Upper lobe of right lung (tissue), 1 donor: ENCODE results near the gene C2orf68. TPM values are rescaled to one million over a fixed set of nuclear protein-coding genes. Genes with fewer than 3 reads are reported as not detected.
A peak's percentile ranks its signal among the peaks of the same experiment; 100 is the strongest.

Source experiments
- ATAC-seq: fragments of 200-7000 bp; cut with Tn5 transposase; one replicate; pipeline ENCODE4 v1.9.1; 2020; ENCODE audit warnings: mild to moderate bottlenecking, moderate library complexity
- DNase-seq: peaks from one replicate; pipeline ENCODE4 v3.0.0-alpha.2; 2020
- H3K27ac ChIP-seq: fragments of 200-600 bp; one replicate; pipeline ENCODE4 v1.8.0; 2022
- H3K27me3 ChIP-seq: fragments of 200-600 bp; one replicate; pipeline ENCODE4 v1.8.0; 2022; ENCODE audit warnings: mild to moderate bottlenecking
- H3K36me3 ChIP-seq: fragments of 200-600 bp; one replicate; pipeline ENCODE4 v1.8.0; 2022
- H3K4me1 ChIP-seq: fragments of 200-600 bp; one replicate; pipeline ENCODE4 v1.8.0; 2022
- H3K4me3 ChIP-seq: fragments of 200-600 bp; one replicate; pipeline ENCODE4 v1.8.0; 2022; ENCODE audit warnings: mild to moderate bottlenecking
- H3K9me3 ChIP-seq: fragments of 200-600 bp; one replicate; pipeline ENCODE4 v1.8.0; 2022
- CTCF ChIP-seq: fragments of 200-600 bp; IDR thresholded peaks from one replicate; pipeline ENCODE4 v1.8.0; 2022; ENCODE audit warnings: antibody characterized with exemption
- intact Hi-C: fragments of 100-400 bp; cut with DNase I; formaldehyde crosslinking; loops from one replicate; pipeline ENCODE4 v1.11.0; 2022
- total RNA-seq: library from RNA; stranded (reverse); fragmentation: NEBNext Ultra II Directional; extraction: Animal tissue kit (Norgen Biotek cat#: 25700); gene quantifications from one replicate; pipeline ENCODE4 v1.2.1, GENCODE V29; 2021
- donor health status: DM: no; HTN: yes; CAD: no; lungs with severe emphysema.

C2orf68 gene
- total RNA-seq, 1 donor from 2014 or later: 37.9 TPM

DNA sequence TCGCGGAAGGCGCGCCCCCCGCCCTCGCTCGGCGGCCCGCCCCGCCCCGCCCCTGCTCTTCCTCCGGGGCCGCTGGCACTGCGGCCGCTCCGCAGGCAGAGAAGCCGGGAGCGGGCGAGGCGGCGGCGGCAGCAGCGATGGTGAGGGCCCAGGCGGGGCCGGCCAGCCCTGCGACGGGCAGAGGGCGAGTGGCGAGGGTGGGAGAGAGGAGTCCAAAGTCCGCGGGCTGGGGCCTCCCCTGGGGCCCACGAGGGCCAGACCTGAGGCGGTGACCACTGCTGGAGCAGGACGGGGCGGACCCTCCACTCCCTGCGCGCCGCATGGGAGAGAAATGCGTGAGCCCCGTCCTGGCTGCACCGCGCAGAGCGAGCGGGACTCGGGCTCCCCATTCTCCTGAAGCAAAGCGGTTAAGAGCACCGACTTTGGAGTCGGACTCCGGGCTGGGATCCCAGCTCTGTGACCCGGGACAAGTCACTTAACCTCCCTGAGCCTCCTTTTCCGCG is 27.5 kb downstream of the C2orf68 start, which contains the start of gene VAMP5:
TSS of gene VAMP5 (plus strand) at position 78 of the 503 bp plus-strand sequence. CDS start at position 138, 60 bp downstream.
- Histone ChIP-seq H3K9me3 (no peaks in the 10 kb centered on the region), H3K4me3 (peak within 1 kb of the TSS; percentile 67), H3K4me1 (peaks cover 81% of the 10 kb centered on the region), H3K27me3 (no peaks in the 10 kb centered on the region), H3K27ac (peak within 1 kb of the TSS; percentile 94), H3K36me3 (peaks cover 27% of the 10 kb centered on the region)
- intact Hi-C loops: no loop called here
- no peak for TF ChIP-seq CTCF
- ATAC-seq (peak; percentile 45), DNase-seq (no peak)

DNA sequence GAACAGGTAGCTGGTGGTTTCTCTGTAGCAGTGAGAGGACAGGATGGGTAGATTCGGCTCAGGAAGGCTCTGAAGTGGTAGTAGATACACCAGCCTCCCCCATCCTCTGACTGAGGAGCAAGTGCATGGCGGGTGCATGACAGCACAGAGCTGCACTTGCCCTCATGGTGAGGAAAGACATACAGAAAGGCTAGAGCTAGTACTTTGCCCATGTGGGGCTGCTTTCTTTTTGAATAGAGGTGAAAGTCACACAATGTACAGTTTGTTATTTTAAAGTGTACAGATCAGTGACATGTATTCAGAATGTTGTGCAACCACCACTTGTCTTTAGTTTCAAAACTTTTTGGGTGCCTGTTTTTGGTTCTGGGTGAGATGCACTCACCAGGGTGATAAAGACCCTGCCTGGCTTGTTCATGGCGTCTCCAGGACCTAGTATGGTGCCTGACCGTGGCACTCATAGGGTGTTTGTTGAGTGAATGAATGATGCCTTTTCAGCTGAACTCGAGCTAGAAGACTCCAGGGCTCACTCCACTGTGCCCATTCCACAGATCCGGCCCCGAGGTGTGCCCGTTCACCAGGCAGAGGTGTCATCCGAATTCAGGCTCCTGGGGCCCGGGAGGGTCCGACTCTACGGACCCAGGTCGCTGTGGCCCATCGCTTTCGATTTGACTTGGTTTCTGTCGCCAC is 28.1 kb downstream of the C2orf68 start:
- Histone ChIP-seq H3K4me3 (peak overlapping the region; percentile 67), H3K27ac (peak overlapping the region; percentile 94), H3K4me1 (peaks cover 81% of the 10 kb centered on the region), H3K36me3 (peaks cover 27% of the 10 kb centered on the region), H3K27me3 (no peaks in the 10 kb centered on the region), H3K9me3 (no peaks in the 10 kb centered on the region)
- ATAC-seq: no peak
- intact Hi-C loops: no loop called here
- TF ChIP-seq CTCF: no peak
- DNase-seq: no peak

DNA sequence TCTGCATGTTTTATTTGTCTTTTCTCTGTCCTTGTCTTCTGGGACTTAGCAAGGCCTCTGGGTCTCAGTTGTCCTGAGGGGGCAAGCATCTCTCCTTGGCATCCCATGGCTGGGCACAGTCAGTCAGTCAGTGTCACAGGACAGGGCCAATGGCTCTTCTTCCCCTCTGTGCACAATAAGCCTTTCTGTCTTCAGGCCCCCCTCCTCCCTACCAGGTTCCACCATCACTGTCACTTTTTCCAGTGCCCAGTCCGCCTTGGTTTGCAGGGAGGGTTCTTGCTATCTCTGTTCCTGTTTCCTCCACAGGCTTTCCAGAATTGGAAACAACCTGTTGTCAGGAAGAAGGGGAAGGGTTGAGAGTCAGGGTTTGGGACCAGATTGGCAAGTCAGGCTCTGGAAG is 29.4 kb downstream of the C2orf68 start:
- H3K4me3 ChIP-seq: no peak overlapping the region
- H3K27ac ChIP-seq: peak overlapping the region; percentile 94
- peaks cover 76% of the 10 kb centered on the region for H3K4me1 ChIP-seq
- H3K27me3 ChIP-seq: no peaks in the 10 kb centered on the region
- peaks cover 27% of the 10 kb centered on the region for H3K36me3 ChIP-seq
- ATAC-seq (no peak), DNase-seq (no peak)
- intact Hi-C loops: no loop called here
- no peaks in the 10 kb centered on the region for H3K9me3 ChIP-seq
- TF ChIP-seq CTCF: no peak

DNA sequence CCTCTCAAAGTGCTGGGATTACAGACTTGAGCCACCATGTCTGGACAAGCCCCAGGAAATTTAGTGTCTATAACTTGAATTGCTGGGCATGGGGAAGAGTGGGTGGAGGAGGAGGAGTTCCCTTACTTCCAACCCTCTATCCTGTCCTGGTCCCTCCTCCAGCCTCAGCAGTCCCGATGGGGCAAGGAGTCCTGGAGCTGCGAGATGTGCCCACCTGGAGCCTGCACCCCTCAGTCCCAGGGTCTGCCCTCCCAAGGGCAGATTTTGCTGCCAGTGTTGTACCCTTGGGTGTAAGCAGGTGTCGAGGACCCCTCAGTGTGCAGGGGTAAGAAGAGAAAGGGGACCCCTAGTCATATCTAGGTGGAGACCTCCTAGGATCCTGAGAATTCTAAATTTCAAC is 31.7 kb downstream of the C2orf68 start:
- TF ChIP-seq CTCF: no peak
- no peak overlapping the region for H3K4me3 ChIP-seq
- ATAC-seq (no peak), DNase-seq (no peak)
- intact Hi-C loops: no loop called here
- peaks cover 71% of the 10 kb centered on the region for H3K4me1 ChIP-seq
- no peaks in the 10 kb centered on the region for H3K27me3 ChIP-seq
- H3K27ac ChIP-seq: peak overlapping the region; percentile 94
- no peaks in the 10 kb centered on the region for H3K9me3 ChIP-seq
- peaks cover 27% of the 10 kb centered on the region for H3K36me3 ChIP-seq

GRCh38 chr2:85579266-85579935 is 32.5 kb downstream of the C2orf68 start:
- ATAC-seq: peak; percentile 41

More at GRCh38 chr2:85579266-85579935, 32.5 kb downstream of the C2orf68 start:
- peaks cover 27% of the 10 kb centered on the region for H3K36me3 ChIP-seq
- DNase-seq: no peak
- no peaks in the 10 kb centered on the region for H3K9me3 ChIP-seq
- intact Hi-C loops: no loop called here
- H3K4me1 ChIP-seq: peaks cover 63% of the 10 kb centered on the region
- H3K4me3 ChIP-seq: peak overlapping the region; percentile 69
- TF ChIP-seq CTCF: no peak
- no peaks in the 10 kb centered on the region for H3K27me3 ChIP-seq
- peak overlapping the region; percentile 94 for H3K27ac ChIP-seq
